GM20431 (cell line): ENCODE data around the gene CTNNA2.

ENCODE experiments used
- in situ Hi-C: fragments of 300-500 bp; cut with MseI, MboI; formaldehyde crosslinking; loops from one replicate; pipeline ENCODE4 v1.15.0; 2020; ENCODE audit warnings: low sequenced_read_pairs; ENCODE audit not compliant: unreplicated experiment

The CTNNA2 gene

DNA sequence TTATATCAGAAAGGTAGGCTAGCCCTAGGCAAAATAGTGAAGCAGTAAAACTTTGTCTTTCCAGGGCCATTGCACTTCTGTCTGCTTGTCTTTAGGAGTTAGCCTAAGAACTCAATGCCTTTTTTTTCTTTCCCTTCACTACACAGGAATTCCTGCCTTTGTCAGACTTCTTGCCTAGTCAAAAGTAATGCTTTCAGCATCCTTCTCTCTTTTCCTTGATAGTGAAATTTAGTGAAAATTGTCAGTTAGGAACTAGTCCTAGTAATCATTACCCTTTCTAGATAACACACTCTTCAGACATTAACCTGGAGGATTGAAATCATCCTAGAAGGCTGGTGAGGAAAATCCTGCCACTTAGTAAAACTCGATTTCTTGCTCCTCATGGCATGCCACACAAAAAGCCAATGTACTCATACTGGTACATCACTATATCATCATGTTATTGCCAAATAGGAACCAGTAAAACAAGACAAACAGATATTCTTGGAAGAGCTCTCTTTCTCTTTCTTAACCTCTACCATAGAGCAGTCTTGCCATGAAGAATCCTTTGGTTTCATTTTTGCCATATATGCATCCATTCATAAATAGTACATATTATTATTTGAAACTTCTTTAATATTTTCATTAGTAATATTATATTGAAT is 320.5 kb downstream of the CTNNA2 start:
- in situ Hi-C loops = no loop called here

DNA sequence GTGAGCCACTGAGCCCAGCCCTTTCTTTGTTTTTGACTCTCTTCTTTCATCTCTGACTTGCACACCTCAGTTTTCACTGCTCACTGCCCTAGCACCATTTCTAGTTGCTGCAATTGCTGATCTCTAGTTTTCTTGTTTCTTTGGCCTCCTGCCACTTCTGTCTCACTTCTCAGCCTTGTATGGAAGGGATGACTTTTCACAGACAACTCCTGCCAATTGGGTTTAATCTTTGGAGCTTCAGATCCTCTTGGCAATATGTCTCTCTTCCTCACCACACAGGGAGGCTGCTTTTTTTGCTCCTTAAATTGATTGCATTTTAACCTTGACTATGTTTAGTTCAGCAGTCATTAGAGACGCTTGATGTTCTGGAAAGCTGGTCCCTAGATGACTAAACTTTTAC is 323.1 kb downstream of the CTNNA2 start:
- in situ Hi-C loops = no loop called here

DNA sequence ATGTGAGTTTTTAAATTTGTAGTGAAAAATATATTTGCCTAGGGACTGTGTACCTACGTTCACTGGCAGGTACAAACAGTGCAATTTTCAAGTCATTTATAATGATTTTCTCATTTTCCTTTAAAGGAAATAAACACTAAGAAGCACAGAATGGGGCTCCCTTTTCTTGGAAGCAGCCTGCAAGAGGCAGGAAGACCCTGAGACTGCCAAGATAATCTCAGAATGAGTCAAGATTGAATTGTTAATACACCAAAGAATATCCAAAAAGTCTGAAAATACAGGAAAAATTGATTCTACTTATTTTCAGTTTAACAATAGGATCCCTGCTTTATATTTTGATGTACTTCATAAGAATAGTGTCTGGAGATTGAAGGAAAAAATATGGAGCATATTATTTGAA is 331.2 kb downstream of the CTNNA2 start:
- in situ Hi-C loops = no loop called here

DNA sequence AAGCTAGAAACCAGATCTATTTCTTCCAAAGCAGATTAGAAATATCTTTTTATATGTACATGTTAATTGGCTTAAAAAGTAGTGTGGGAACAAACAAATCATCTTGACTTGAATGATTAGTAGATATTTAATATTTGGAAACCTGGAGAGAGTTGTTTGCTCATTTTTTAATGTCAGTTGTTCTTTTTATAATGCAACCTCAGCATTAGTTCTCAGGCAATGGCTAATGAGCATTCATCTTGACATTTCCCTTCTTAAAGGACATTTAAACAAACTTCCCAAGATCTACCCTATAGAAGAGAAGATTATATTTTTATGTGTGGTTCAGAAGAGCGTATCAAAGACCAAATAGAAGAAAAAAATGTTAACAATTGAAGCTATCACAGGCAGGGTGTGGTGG is 334.0 kb downstream of the CTNNA2 start:
- in situ Hi-C loops = no loop called here

DNA sequence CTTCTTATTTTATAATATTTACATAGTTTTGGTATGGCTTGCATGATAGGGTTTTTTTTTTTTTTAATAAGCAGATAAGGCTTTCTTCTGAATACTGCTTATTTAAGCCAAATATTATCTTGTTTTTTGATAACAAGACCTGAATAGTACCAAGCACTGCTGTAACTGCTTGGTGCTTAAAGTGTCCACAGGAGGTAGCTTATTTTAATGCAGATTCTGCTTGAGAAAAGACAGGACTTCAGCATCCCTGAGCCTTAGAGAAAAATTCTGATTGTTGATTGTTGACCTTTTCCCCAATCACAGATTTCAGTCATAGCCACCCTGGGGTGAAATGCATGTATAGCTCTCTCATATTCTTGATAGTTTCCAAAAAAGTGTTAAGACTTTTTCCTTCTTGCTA is 336.4 kb downstream of the CTNNA2 start:
- in situ Hi-C loops = no loop called here

DNA sequence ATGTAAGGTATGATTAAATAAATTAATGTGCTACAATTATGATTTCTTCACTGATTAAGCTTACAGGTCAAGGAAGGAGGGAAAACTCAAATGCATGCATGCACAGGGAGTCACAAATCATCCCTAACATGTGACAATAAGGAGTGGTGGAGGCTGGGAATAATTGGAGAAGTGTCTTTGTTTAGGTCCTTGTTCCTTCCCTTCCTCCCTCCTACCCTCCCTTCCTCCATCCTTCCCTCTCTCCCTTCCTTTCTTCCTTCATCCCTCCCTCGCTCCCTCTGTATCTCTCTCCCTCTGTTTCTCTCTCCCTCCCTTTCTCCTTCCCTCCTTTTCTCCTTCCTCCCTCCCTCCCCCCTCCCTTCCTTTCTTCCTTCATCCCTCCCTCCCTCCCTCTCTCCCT is 337.1 kb downstream of the CTNNA2 start:
- in situ Hi-C loops = no loop called here

DNA sequence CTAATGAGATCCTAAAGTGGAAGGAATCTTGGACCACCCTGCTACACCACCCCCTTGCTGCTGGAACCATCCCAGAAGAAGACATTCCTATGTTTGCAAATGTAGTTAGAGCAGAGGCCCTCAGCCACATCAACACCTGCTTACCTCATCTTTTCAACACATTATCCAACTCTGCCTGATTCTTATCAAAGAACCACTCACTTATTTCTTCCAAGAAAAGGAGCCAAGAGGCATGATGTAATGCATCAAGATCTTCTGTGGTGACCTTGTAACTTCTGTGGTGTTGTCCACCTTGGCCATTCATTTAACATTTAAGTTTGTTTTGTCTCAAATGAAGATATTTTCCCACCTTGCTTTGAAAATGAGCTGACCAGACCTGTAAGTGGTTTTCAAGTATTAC is 338.1 kb downstream of the CTNNA2 start:
- in situ Hi-C loops = no loop called here

DNA sequence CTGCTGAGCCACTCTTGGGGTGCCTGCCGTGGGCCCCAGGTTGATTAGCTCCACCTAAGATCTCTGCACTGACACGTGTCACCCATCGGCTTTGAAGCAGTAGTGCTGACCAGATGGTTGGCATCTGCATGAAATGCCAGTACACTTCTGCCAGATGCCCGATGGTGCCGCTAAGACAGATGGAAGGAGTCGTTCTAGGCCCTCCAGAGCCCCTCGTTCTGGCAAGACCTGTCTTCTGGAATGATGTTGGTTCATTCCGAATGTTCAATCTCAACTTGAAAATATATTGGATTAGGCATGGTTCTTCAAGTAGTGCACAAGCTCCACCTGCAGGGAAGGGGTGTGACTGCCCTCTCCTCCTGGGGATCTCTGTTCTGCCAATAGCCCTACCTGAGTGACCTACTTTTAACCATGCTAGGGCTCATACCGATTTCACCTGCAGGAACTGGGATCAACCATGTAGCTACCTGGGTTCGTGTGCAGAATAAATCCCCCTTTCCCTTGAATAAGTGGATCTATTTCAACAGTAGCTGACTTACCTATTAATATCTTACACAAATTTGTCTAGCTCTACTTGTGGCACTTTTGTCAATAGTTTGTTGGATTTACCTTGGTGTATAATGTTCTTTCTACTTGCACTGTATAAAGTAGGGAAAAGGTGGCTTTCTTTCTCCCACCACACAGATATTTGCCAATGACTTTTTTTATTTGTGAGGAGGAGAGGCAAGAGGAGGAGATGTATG is 342.6 kb downstream of the CTNNA2 start:
- in situ Hi-C loops = no loop called here

DNA sequence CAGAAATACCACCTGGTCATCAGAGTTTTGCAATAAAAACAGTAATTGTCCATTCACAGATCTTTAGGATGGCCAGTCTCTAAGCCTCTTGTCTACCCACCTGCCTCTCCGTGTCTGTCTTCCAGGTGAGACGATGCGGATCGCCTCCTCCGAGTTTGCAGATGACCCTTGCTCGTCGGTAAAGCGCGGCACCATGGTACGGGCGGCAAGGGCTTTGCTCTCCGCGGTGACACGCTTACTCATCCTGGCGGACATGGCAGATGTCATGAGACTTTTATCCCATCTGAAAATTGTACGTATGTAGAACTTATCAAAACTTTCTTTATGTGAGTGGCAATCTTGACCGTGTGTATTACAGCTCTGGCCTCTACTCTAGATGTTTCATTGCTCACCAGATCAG is 345.0 kb downstream of the CTNNA2 start:
- in situ Hi-C loops = no loop called here

DNA sequence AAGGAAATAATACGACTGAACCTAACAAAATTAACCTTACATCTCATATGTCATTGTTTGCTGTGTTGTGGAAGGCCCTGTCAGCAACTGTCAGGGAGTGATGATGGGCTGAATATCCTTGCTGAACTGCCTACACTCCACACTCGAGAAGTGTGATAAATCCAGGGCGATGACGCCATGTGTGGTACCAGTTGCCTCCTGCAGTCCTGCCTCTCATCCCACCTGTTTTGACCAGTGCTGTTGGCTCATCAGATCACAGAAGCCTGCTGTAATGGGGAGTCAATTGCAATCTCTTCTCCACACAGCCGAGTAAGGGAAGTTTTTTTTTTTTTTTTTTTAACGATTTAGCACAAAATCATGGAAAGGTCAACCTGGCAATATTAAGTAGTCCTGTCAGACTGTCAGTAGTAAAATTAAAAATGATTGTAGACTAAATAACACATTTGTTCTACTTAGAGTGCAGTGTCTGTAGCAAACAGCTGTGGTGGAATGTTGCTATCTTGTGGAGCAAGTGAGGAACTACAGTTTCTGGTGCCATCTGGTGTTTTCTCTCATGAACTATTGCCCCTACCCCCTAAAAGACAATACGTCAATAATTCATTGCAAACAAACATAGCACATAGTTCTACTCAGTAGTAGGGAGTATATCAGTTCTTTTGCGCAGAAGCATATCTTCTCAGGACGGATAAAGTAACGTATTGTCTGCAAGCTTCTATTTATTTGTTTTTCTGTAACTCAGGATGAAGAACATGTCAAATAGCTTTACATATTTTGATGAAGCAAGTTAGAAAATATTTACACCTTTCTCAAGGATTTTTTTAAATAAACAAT is 347.6 kb downstream of the CTNNA2 start:
- in situ Hi-C loops = no loop called here

DNA sequence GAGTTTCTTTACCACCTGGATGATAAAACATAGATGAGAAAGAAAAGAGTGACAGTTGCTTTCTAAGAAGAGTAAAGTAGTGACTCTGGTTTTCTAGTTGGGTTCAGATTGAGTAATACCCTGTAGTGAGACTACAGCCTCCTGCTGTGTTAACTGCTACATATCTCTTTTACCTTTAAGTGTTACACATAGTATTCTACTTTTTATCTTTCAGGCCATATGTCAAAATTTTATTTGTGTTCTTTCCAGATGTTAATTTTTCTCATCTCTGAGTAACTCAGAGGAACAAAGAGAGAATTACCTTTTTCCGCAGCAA is 348.2 kb downstream of the CTNNA2 start:
- in situ Hi-C loops = no loop called here

DNA sequence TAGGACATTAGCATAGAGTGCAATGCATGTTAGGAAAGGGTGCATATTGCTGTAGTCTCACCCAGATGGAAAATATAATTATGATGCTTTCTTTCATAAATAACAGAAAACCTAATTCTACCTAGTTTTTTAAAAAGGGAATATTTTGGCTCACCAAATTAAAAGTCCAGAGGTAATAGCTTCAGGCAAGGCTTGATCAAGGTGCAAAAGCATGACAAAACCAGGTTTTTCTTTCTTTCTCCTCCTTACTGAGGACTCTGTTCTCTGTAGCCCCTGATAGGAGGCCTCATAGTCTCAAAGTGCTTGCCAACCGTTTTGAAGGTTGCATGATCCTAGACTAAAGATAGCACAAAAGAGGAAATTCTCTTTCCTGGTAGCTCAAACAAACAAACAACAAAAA is 349.9 kb downstream of the CTNNA2 start:
- in situ Hi-C loops = no loop called here

DNA sequence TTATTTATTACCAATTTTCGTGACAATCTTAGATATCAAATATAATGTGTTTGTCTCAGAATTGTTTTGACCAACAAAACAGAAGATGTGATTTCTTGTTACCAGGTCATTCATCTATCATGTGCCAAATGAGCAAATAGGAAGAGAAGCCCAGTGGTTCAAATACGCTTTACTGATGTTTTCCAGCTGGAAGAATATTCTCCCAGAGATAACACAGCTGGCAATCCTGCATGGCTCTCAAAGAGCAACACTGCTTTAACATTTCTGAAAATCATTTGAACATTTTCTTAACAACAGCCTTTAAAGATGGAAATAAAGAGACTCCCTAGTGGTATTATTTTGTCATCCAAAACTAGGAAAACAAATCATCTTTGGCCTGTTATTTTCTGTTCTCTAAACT is 359.8 kb downstream of the CTNNA2 start:
- in situ Hi-C loops = no loop called here

DNA sequence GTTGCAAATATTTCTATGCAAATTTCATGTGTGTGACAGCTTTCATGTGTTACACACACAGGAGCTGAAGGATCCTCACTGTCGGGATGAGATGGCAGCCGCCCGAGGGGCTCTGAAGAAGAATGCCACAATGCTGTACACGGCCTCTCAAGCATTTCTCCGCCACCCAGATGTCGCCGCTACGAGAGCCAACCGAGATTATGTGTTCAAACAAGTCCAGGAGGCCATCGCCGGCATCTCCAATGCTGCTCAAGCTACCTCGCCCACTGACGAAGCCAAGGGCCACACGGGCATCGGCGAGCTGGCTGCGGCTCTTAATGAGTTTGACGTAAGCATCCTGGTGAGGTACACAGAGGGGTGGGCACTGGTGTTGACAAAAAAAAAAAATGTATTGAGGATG is 361.2 kb downstream of the CTNNA2 start:
- in situ Hi-C loops = no loop called here

DNA sequence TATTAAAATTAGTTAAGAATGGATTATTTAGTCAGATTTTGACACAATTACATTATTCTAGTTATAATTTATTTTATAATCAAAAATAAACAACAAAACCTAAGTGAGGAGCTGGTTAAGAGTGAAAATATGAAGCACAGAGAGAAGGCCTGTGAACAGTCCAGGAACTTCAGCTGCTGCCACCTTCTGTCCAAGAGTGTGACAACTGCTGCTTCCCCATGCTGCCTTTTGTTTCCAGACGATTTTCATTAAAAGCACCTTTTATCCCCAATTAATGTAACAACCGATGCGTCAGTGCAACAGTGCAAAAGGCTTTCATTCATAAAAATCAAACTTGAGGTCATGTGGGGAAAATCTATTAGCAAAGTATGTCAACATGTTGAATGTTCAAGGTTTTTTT is 363.6 kb downstream of the CTNNA2 start:
- in situ Hi-C loops = no loop called here

DNA sequence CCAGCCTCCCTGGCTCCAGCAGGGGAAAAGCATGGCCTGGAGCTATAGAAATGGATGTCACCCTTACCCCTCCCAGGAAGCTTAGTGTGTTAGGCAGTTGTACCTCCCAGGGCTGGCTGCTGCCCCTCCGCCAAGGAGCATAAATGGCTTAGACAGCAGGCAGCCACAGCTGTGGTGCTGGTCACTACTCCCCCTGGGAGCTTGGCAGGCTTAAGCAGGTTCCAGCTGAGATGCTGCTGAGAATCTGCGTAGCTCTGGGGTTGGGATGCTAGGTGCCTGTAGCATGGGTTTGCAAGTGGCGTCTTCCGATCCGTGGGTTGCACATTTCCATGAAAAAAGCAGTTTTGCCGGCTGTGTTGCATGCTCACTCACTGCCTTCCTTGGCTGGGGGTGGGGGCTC is 369.7 kb downstream of the CTNNA2 start:
- in situ Hi-C loops = no loop called here

DNA sequence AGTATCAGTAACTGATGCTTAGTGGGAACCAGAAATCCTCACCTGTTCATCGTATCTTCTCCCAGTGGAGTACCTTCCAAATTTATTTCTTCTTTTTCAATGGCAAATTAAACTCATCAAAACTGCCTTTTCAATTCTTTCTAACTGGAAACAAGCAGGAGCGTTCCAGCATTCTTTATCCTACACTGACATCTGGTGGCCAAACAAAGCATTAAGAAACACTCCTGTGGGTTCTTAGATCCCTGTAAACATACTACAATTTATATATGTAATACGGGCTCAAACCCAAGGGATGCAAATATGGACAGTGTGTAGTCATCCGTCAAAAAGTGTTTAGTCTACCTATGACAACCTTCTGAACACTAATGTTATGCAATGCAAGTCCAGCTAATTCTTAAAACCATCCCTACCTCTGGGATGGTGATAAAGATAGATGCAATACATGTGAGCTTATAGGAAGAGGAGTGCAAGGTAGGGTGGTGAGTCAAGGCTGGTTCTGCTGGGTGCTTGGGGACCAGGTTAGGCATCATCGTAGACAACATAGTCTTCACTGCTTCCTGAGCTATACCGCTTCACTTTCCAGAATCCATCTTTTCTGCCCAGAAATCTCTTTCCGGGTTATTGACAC is 375.0 kb downstream of the CTNNA2 start:
- in situ Hi-C loops = no loop called here

DNA sequence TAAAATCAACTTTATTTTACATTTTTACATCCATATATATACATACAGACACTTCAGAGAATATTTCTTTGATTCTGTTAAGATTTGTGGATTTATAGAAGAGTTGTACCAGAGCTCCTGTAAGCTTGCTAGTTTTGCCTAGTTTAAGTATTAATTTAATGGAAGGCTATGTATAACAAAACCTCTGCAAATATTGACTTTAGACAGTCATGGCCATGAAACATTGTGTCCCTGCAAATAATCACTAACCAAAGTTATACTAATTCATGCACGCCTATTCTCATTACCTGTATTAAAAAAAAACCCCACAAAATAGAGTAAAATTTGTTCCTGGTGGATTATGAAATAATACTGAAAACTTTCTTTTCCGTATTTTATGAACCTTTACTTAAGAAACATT is 379.3 kb downstream of the CTNNA2 start:
- in situ Hi-C loops = no loop called here

DNA sequence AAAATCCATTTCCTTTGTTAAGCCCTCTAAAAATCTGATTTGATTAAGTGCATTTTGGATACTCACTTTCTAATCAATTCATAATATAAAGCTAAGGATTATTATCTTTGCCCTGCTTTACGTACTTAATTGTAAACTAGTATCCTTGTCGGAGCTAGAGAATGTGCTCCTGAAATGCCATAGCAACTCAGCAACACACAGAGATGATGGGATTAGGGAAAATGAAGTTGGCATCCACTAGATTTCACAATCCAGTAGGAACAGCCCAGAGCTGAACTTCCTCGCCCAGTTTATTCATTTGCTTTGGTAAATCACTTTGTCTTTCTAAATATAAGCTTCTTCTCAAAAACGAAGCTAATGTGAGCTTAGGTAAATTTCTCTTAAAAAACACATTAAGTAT is 386.3 kb downstream of the CTNNA2 start:
- in situ Hi-C loops = no loop called here

DNA sequence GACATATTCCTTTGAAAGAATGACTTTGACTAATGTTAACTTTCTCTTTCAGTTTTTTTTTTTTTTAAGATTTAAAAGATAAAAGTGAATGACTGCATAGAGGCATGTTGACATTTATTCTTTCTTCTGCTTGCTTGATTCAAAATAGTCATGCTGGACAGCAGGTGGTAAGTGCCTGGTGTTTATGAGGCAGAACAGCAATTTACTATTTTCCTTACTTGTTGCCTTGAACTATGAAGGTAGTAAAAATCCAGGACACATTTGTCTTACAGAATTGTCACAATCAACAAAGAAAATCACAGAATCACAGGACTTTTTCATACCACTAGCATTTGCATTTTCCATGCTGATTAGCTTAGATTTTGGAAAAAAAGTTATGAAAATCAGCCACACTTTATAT is 388.3 kb downstream of the CTNNA2 start:
- in situ Hi-C loops = no loop called here
